Measurements from ENCODE around the gene PUS7L.

PUS7L gene

GRCh38 chr12:43776498-43776897 lies 17.9 kb upstream of the PUS7L start:
- Histone ChIP-seq H3K9me3 (ENCODE audit: control insufficient read depth, insufficient read depth, low read length) (no peaks in the 10 kb centered on the region), H3K4me3 (ENCODE audit: low read length) (no peak overlapping the region), H4K20me1 (ENCODE audit: control insufficient read depth, insufficient read depth, low read depth, low read length) (no peaks in the 10 kb centered on the region), H3K27me3 (ENCODE audit: control insufficient read depth, low read length) (no peaks in the 10 kb centered on the region), H3K4me2 (ENCODE audit: low read length) (no peak overlapping the region), H3K4me1 (ENCODE audit: control insufficient read depth, low read length) (no peaks in the 10 kb centered on the region), H3K9me2 (replicated peaks; ENCODE audit: control insufficient read depth, low read length) (no peaks in the 10 kb centered on the region), H3F3A (ENCODE audit: control insufficient read depth, insufficient read depth) (no peaks in the 10 kb centered on the region), H3K36me3 (ENCODE audit: control insufficient read depth, low read length) (peaks cover 72% of the 10 kb centered on the region), H3K79me2 (ENCODE audit: control insufficient read depth, low read length) (no peaks in the 10 kb centered on the region), H3K27ac (ENCODE audit: low read depth, low read length) (no peak overlapping the region)
- no peak for TF ChIP-seq EZH2phosphoT487 (IDR thresholded peaks at IDR 0.05; ENCODE audit: borderline replicate concordance, low read length)
- peak; percentile 52 for TF ChIP-seq CTCF (IDR thresholded peaks at IDR 0.05; ENCODE audit: low read depth, low read length, poor library complexity, severe bottlenecking)

- Histone ChIP-seq H3K79me2 (ENCODE audit: control insufficient read depth, low read length) (peaks cover 18% of the 10 kb centered on the region), H3K27ac (ENCODE audit: low read depth, low read length) (no peak overlapping the region), H3F3A (ENCODE audit: control insufficient read depth, insufficient read depth) (no peaks in the 10 kb centered on the region), H3K4me3 (ENCODE audit: low read length) (no peak overlapping the region), H3K9me3 (ENCODE audit: control insufficient read depth, insufficient read depth, low read length) (no peaks in the 10 kb centered on the region), H4K20me1 (ENCODE audit: control insufficient read depth, insufficient read depth, low read depth, low read length) (no peaks in the 10 kb centered on the region), H3K4me1 (ENCODE audit: control insufficient read depth, low read length) (peaks cover 18% of the 10 kb centered on the region), H3K27me3 (ENCODE audit: control insufficient read depth, low read length) (no peaks in the 10 kb centered on the region), H3K4me2 (ENCODE audit: low read length) (no peak overlapping the region), H3K36me3 (ENCODE audit: control insufficient read depth, low read length) (peaks cover 44% of the 10 kb centered on the region), H3K9me2 (replicated peaks; ENCODE audit: control insufficient read depth, low read length) (no peaks in the 10 kb centered on the region)
- TF ChIP-seq EZH2phosphoT487 (IDR thresholded peaks at IDR 0.05; ENCODE audit: borderline replicate concordance, low read length) (no peak), CTCF (IDR thresholded peaks at IDR 0.05; ENCODE audit: low read depth, low read length, poor library complexity, severe bottlenecking) (no peak)
Observed at GRCh38 chr12:43766291-43766690, 7.7 kb upstream of the PUS7L start.

GRCh38 chr12:43764528-43764927 lies 5.9 kb upstream of the PUS7L start:
- Histone ChIP-seq H4K20me1 (ENCODE audit: control insufficient read depth, insufficient read depth, low read depth, low read length) (no peaks in the 10 kb centered on the region), H3K9me2 (replicated peaks; ENCODE audit: control insufficient read depth, low read length) (no peaks in the 10 kb centered on the region), H3F3A (ENCODE audit: control insufficient read depth, insufficient read depth) (no peaks in the 10 kb centered on the region), H3K4me3 (ENCODE audit: low read length) (no peak overlapping the region), H3K9me3 (ENCODE audit: control insufficient read depth, insufficient read depth, low read length) (no peaks in the 10 kb centered on the region), H3K36me3 (ENCODE audit: control insufficient read depth, low read length) (peaks cover 30% of the 10 kb centered on the region), H3K79me2 (ENCODE audit: control insufficient read depth, low read length) (peaks cover 35% of the 10 kb centered on the region), H3K4me1 (ENCODE audit: control insufficient read depth, low read length) (peaks cover 32% of the 10 kb centered on the region), H3K27ac (ENCODE audit: low read depth, low read length) (no peak overlapping the region), H3K27me3 (ENCODE audit: control insufficient read depth, low read length) (no peaks in the 10 kb centered on the region), H3K4me2 (ENCODE audit: low read length) (no peak overlapping the region)
- no peak for TF ChIP-seq EZH2phosphoT487 (IDR thresholded peaks at IDR 0.05; ENCODE audit: borderline replicate concordance, low read length)
- no peak for TF ChIP-seq CTCF (IDR thresholded peaks at IDR 0.05; ENCODE audit: low read depth, low read length, poor library complexity, severe bottlenecking)

- Histone ChIP-seq H3K9me2 (replicated peaks; ENCODE audit: control insufficient read depth, low read length) (no peaks in the 10 kb centered on the region), H3K27me3 (ENCODE audit: control insufficient read depth, low read length) (no peaks in the 10 kb centered on the region), H3K79me2 (ENCODE audit: control insufficient read depth, low read length) (peaks cover 42% of the 10 kb centered on the region), H3K4me1 (ENCODE audit: control insufficient read depth, low read length) (peaks cover 32% of the 10 kb centered on the region), H3K4me2 (ENCODE audit: low read length) (no peak overlapping the region), H3K9me3 (ENCODE audit: control insufficient read depth, insufficient read depth, low read length) (no peaks in the 10 kb centered on the region), H3K27ac (ENCODE audit: low read depth, low read length) (no peak overlapping the region), H3K36me3 (ENCODE audit: control insufficient read depth, low read length) (peaks cover 27% of the 10 kb centered on the region), H3K4me3 (ENCODE audit: low read length) (no peak overlapping the region), H4K20me1 (ENCODE audit: control insufficient read depth, insufficient read depth, low read depth, low read length) (no peaks in the 10 kb centered on the region), H3F3A (ENCODE audit: control insufficient read depth, insufficient read depth) (no peaks in the 10 kb centered on the region)
- no peak for TF ChIP-seq CTCF (IDR thresholded peaks at IDR 0.05; ENCODE audit: low read depth, low read length, poor library complexity, severe bottlenecking)
- TF ChIP-seq EZH2phosphoT487 (IDR thresholded peaks at IDR 0.05; ENCODE audit: borderline replicate concordance, low read length): no peak
Observed at GRCh38 chr12:43763769-43764168, 5.2 kb upstream of the PUS7L start.
